Amygdala (tissue), 56 donors: ENCODE results near the gene HCN4.
"Not testable (repeated sequence)": the region's sequence is repeated elsewhere in the genome, so short reads cannot be mapped to it uniquely, and the experiment has no call there.

ENCODE experiments used
- DNase-seq, 56 donors: peaks; one replicate each; lab custom pipeline; 2025; lab: John Stamatoyannopoulos, UW

The HCN4 gene

DNA sequence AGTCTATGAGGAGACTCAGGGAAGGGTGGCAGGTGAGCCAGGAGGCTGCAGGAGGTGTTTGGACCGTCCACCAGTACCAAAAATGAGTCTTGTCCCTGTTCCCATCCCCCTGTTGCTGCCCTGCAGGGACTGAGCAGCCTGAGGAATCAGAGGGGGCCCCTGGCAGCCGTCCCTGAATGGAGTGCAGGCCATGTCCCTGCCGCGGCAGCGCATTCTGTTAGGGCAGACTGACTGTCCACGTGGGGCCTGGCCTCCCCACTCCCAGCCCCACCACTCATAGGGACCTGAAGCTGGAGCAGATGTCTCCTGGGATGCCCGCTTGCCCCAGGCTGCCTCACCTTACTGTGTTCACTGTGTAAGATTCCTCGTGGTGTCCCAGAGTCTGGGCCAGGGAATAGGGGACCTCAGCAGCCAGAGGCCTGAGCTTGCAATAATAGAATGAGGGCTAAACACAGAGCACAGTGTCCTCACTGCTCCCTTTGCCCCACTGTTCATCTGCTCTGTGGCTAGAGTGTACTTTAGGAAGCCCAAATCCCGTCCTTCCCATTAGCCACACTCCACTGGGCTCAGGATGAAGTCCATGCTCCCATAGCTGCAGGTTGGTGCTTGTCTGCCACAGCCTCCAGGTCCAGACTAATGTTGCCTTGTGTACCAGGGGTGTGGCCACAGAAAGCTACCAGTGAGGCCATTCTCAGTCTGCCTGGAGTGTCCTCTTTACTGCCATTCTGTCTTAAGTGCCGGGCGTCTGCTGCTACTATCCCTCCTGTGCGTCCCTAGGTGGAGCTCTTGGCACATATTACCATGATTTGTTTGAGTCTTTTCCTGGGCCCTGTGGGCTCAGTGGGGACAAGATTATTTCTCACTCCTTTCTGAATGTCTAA lies 63.2 kb downstream of the HCN4 start:
- peak in 17 of 56 donors; percentile 8 to 48 (median 23) for DNase-seq

DNA sequence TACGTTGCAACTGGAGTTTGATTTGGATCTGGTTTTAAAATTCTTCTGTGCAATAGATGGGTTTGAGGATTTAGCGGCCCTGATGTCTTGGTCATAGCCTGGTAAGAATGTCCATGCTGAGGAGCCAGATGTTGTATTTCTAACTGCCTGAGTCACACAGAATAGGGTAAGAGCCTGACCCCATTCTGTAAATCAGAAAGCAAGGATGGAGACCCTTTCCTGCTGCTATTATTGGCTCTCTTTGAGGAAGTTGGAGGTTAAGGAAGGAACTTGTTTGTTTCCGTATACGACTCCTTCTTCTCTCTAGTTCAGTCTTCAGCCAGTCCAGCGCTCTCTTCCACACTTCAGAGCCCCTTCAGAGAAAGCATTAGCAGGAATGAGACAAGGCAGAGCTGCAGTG lies 65.1 kb downstream of the HCN4 start:
- DNase-seq, result no peak

- DNase-seq, result not testable (repeated sequence)
Observed at GRCh38 chr15:73300286-73300685, 68.5 kb downstream of the HCN4 start.

DNA sequence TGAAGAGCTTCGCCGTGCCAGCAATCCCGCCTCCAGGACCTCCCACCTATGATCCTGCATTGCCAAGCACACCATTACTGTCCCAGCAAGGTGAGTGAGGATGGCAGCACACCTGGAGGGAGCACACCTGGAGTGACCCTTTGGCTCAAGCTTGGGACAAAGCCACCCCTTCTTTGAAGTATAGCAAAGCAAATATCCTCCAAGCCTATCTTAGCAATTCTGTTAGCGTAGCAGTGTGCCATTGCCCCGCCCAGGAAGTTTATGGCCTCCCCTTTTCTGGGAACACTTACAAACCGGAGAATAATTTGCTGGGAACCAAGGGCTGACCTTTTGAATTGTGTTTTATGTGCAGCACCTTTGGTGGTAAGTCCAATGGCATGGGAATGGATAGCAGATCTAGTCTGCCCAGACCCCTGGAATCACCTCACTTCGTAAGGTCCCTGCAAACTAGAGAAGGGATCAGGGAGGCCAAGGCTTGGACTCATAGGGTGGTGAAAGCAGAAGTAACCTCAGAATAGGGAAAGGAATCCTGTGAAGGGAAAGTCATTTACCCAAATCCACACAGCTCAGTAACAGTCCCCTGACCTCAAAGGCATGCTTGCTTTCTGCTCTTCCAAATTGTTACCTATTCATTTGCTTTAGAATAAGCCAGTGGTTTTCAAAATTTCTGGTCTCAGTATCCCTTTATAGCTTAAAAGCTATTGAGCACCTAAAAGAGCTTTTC lies 70.1 kb downstream of the HCN4 start:
- DNase-seq, result no peak

GRCh38 chr15:73296609-73297353 lies 72.0 kb downstream of the HCN4 start:
- no peak for DNase-seq

GRCh38 chr15:73295630-73296286 lies 73.0 kb downstream of the HCN4 start:
- no peak for DNase-seq

- DNase-seq, result no peak
Observed at GRCh38 chr15:73293773-73294172, 75.0 kb downstream of the HCN4 start.

GRCh38 chr15:73291441-73291840 lies 77.3 kb downstream of the HCN4 start:
- DNase-seq, result no peak

DNA sequence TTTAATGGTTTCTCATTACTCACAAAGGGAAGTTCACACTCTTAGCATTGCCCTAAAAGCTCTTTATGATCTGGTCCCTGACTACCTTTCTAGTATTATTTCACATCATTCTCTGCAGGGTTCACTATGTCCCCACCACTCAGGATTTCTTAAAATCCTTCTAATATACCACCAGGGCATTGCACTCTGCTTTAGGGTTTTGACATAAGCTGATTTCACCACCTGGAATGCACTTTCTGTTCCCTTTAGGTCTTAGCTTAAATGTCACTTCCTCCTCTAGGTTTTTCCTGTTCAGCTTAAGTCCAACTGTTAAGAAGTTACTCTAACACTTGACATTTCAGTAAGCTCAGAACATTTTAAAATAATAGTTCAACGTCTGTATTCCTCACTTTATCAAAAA lies 81.7 kb downstream of the HCN4 start:
- no peak for DNase-seq

DNA sequence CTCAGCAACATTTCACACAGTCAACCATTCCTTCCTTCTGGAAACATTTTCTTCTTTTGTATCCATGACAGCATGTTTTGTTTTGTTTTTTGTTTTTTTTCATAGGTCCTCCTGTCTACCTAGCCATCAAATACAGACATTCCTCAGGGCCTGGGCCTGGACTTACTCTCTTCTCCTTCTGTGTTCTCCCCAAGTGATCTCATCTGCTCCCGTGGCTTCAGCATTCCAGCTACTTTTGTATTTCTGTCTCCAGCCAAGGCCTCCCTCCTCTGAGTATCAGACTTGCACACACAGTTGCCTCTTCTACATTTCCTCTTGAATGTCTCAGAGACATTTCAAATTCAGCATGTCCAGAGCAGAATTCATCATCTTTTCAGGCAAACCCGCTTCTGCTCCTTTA lies 82.4 kb downstream of the HCN4 start:
- DNase-seq, result no peak

- DNase-seq, result no peak
Observed at GRCh38 chr15:73284090-73284716, 84.6 kb downstream of the HCN4 start.

DNA sequence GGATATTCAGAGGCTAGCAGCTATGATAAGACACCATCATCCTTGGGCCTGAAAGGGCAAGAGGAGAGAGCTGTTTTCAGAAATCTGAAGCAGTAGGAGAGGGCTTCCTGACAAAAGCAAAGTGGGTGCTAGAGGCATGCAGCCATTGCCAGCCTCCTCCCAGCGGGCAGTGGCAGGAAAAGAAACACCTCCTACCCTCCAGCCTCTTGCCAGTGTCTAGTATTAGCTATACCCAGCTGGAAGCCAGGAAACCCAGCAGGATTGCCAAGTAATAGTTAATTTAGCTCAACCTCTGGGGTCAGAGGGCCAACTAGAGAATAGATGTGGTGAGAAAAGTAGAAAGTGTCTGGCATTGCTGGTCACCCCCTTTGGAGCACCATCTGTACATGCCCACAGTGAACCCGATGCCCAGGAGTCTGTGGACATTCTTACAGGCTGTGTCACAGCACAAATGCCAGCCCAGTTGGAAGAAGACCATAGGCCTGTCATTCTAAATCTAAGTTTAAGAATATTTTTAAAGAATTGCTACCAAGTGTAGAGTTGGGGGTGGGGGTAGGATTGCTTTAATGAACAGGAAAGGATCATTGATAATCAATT lies 85.3 kb downstream of the HCN4 start:
- no peak for DNase-seq

DNA sequence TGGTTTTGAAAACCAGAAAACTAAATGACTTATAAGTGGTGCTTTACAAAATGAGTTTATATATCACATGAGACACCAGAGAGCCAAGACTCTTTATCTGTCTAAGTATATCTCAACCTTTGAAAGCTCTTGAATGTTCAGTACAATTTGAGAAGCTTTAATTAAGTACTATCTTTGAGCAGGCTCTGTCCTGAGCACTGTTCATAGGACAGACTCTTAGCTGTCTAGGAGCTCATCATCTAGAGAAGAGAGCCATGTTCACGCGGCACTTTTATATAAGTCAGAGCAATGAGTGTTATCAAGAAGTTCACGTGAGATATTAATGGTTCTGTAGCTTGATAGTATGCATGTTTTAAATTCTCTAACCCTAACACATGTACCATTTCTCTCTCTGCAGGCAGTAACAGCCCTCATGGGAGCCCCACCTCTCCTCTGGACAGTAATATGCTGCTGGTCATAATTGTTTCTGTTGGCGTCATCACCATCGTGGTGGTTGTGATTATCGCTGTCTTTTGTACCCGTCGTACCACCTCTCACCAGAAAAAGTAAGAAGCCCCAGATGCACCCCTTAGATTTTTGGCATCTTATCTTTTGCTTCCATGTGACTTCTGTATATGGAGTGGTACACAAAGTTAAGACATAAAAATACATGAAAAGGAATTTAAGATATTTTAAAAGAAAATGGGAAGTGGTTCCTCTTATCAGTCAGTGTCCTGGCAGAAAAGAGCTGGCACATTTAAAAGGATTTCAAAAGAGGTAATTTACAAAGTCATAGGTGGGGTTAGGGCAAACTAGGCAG lies 86.0 kb downstream of the HCN4 start:
- no peak for DNase-seq

DNA sequence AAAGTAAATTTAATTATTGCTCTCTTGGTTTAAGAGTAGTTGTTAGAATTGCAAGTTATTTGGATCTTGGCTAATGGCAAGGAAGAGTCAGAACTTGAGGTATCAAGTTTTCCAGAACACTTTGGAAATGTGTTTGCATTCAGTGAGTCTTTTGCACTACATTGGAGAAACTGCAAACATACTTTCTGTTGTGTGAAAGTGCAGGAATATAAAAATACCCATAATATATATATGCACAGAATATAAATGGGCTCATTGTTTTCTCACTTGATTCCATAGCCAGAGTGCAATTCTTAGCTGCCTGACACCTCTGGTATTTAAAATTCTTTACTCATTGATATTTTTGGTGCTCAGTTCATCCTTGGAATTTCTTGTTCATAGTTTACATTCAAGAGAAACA lies 92.9 kb downstream of the HCN4 start:
- DNase-seq, result no peak

GRCh38 chr15:73273181-73274002 lies 95.4 kb downstream of the HCN4 start:
- DNase-seq, result peak in 38 of 56 donors; percentile 2 to 70 (median 20)

DNA sequence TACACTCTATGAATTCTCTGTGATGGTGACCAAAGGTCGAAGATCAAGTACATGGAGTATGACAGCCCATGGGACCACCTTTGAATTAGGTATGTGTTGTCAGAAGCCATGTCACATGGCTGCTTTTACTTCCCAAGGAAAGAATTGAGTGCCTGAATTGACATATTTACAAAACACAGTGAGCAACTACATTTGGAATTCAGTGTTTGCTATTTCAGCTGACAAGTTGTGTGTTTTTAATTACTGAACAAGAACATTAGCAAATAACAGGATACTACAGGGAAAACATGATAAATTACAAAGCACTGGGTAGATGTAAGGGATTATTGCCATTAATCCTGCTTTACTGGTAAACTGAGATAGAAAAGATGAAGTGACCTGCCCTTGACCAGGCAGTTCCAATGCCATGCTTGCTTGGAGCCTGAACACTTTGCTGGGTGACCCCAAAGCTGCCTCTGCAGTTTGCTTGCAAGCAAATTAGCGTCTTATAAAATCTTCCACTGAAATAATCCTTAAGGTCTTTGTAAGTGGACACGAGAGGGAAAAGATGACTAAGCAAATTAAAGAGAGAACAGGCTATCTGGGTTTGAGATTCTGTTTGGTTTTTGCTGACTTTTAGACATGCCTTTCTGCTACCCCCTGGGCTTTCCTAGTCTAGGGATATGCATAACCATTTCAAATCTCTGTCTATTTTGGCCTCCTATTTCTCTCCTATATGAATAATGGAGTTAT lies 98.2 kb downstream of the HCN4 start:
- DNase-seq, result no peak
